ENCODE measurements around the gene KMT5B.

Gene KMT5B

DNA sequence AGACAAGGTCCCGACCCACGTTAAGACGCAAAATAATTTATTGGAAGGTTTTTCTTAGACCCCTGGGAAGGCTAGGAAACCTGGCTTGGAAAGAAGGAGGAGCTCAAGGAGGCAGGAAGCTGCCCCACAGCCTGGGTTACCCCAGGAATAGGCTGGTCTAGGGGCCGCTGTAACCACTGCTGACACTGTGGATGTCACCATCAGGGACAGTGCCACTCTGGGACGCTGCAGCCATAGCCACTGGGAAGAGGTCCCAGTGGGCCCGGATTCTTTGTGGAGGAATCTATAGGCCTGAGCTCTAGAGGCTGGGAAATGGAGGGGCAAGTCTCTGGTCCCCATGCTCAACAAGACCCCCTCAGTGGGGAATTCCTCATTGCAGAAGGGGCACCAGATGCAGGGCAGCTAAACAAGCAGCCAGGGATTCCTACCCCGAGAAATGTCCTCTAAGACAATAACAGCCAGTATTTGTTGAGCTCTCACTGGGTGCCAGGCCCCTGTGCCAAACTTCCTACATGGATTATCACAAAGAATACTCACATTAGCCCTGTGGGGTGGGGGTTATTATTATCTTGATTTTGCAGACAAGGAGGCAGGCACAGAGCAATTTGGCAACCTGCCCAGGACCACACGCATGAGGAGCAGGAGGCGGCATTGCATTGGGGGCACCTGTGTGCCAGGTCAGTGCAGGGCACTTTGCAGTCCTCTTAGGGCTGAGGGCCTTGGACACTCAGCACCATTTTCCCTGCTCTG lies 72.4 kb downstream of the KMT5B start:
- Histone ChIP-seq H3K4me3 (ENCODE audit: low read length in 2 of 2) (no peak overlapping the region), H3K36me3 (ENCODE audit: control insufficient read depth in 2 of 2, insufficient read depth in 2 of 2, low read length in 2 of 2) (no peaks in the 10 kb centered on the region), H3K9ac (ENCODE audit: low read depth in 1 of 2, low read length in 2 of 2) (no peak overlapping the region), H3K27me3 (ENCODE audit: control insufficient read depth in 2 of 2, insufficient read depth in 2 of 2, low read length in 2 of 2) (no peaks in the 10 kb centered on the region), H3K9me3 (ENCODE audit: control insufficient read depth in 2 of 2, low read length in 2 of 2) (no peaks in the 10 kb centered on the region), H3K4me1 (ENCODE audit: control insufficient read depth in 2 of 2, insufficient read depth in 2 of 2, low read length in 2 of 2) (peaks cover 4 to 13% of the 10 kb centered on the region in 2 donors), H3K27ac (ENCODE audit: low read depth in 2 of 2, low read length in 2 of 2) (no peak overlapping the region)

DNA sequence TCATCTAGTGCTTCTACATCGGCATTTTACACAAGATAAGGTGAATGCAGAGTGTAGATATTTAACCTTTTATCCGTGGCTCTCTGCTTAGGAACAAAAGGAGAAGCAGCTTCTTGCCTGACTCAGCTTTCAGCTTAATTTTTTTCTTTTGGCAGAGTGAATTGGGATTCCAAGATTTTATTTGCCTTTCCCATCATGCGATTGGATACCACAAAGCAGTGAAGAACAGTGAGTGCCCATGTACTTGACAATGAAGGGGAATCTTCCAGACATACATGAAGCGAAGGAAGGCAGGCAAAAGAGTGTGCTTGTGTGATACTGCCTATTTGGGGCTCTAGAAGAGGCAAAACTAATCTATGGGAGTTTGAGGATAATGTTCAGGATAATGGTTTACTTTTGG lies 74.9 kb downstream of the KMT5B start:
- Histone ChIP-seq H3K36me3 (ENCODE audit: control insufficient read depth in 2 of 2, insufficient read depth in 2 of 2, low read length in 2 of 2) (no peaks in the 10 kb centered on the region), H3K9me3 (ENCODE audit: control insufficient read depth in 2 of 2, low read length in 2 of 2) (no peaks in the 10 kb centered on the region), H3K9ac (ENCODE audit: low read depth in 1 of 2, low read length in 2 of 2) (no peak overlapping the region), H3K27ac (ENCODE audit: low read depth in 2 of 2, low read length in 2 of 2) (no peak overlapping the region), H3K4me1 (ENCODE audit: control insufficient read depth in 2 of 2, insufficient read depth in 2 of 2, low read length in 2 of 2) (peaks cover 0 to 6% of the 10 kb centered on the region in 2 donors), H3K27me3 (ENCODE audit: control insufficient read depth in 2 of 2, insufficient read depth in 2 of 2, low read length in 2 of 2) (no peaks in the 10 kb centered on the region), H3K4me3 (ENCODE audit: low read length in 2 of 2) (peak overlapping the region in 1 of 2 donors; percentile 57)

GRCh38 chr11:68137833-68138232 lies 75.3 kb downstream of the KMT5B start:
- no peaks in the 10 kb centered on the region for H3K36me3 ChIP-seq (ENCODE audit: control insufficient read depth in 2 of 2, insufficient read depth in 2 of 2, low read length in 2 of 2)
- no peak overlapping the region for H3K27ac ChIP-seq (ENCODE audit: low read depth in 2 of 2, low read length in 2 of 2)
- H3K9me3 ChIP-seq (ENCODE audit: control insufficient read depth in 2 of 2, low read length in 2 of 2), result no peaks in the 10 kb centered on the region
- no peaks in the 10 kb centered on the region for H3K27me3 ChIP-seq (ENCODE audit: control insufficient read depth in 2 of 2, insufficient read depth in 2 of 2, low read length in 2 of 2)
- H3K9ac ChIP-seq (ENCODE audit: low read depth in 1 of 2, low read length in 2 of 2), result no peak overlapping the region
- peak overlapping the region; percentile 15 to 57 for H3K4me3 ChIP-seq (ENCODE audit: low read length in 2 of 2)
- peaks cover 0 to 6% of the 10 kb centered on the region in 2 donors for H3K4me1 ChIP-seq (ENCODE audit: control insufficient read depth in 2 of 2, insufficient read depth in 2 of 2, low read length in 2 of 2)

DNA sequence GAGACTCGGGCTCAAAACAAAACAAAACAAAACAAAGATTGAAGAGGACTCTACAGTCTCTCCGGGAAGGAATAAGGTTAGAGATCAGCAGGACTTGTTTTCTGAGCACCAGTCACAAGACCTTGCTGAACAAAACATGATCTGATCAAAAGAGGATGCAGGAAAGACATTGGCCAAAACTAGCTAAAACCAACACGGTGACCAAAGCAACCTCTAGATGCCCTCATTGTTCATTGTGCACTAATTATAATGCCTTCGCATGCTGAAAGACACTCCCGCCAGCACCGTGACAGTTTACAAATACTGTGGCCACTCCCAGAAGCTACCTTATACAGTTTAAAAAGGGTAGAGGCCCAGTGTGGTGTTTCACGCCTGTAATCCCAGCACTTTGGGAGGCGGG lies 76.2 kb downstream of the KMT5B start:
- Histone ChIP-seq H3K27ac (ENCODE audit: low read depth in 2 of 2, low read length in 2 of 2) (no peak overlapping the region), H3K27me3 (ENCODE audit: control insufficient read depth in 2 of 2, insufficient read depth in 2 of 2, low read length in 2 of 2) (no peaks in the 10 kb centered on the region), H3K9me3 (ENCODE audit: control insufficient read depth in 2 of 2, low read length in 2 of 2) (no peaks in the 10 kb centered on the region), H3K4me3 (ENCODE audit: low read length in 2 of 2) (no peak overlapping the region), H3K4me1 (ENCODE audit: control insufficient read depth in 2 of 2, insufficient read depth in 2 of 2, low read length in 2 of 2) (peaks cover 0 to 6% of the 10 kb centered on the region in 2 donors), H3K9ac (ENCODE audit: low read depth in 1 of 2, low read length in 2 of 2) (no peak overlapping the region), H3K36me3 (ENCODE audit: control insufficient read depth in 2 of 2, insufficient read depth in 2 of 2, low read length in 2 of 2) (no peaks in the 10 kb centered on the region)

- Histone ChIP-seq H3K27ac (ENCODE audit: low read depth in 2 of 2, low read length in 2 of 2) (no peak overlapping the region), H3K4me1 (ENCODE audit: control insufficient read depth in 2 of 2, insufficient read depth in 2 of 2, low read length in 2 of 2) (peaks cover 0 to 6% of the 10 kb centered on the region in 2 donors), H3K9me3 (ENCODE audit: control insufficient read depth in 2 of 2, low read length in 2 of 2) (no peaks in the 10 kb centered on the region), H3K27me3 (ENCODE audit: control insufficient read depth in 2 of 2, insufficient read depth in 2 of 2, low read length in 2 of 2) (no peaks in the 10 kb centered on the region), H3K9ac (ENCODE audit: low read depth in 1 of 2, low read length in 2 of 2) (no peak overlapping the region), H3K36me3 (ENCODE audit: control insufficient read depth in 2 of 2, insufficient read depth in 2 of 2, low read length in 2 of 2) (no peaks in the 10 kb centered on the region), H3K4me3 (ENCODE audit: low read length in 2 of 2) (no peak overlapping the region)
Measured at GRCh38 chr11:68135161-68135560, 77.9 kb downstream of the KMT5B start.

DNA sequence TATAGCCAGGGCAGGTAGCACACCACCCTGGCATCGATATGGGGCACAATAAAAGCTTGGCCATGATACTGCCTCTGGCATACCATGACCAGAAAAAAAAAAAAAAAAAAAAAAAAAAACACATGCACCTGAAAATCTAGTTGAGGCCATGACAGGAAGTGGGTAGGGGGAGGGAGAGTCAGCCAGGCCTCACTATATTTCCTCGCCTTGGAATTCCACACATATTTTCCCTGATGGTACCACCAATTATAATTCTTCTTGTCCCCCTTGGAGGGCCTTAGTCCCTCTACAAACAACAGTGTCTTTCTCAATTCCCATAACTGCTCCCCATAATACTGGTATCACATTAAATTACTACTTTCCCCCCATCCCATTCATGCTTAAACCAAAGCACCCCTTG lies 79.3 kb downstream of the KMT5B start:
- H3K27me3 ChIP-seq (ENCODE audit: control insufficient read depth in 2 of 2, insufficient read depth in 2 of 2, low read length in 2 of 2), result no peaks in the 10 kb centered on the region
- peaks cover 4 to 13% of the 10 kb centered on the region in 2 donors for H3K4me1 ChIP-seq (ENCODE audit: control insufficient read depth in 2 of 2, insufficient read depth in 2 of 2, low read length in 2 of 2)
- H3K36me3 ChIP-seq (ENCODE audit: control insufficient read depth in 2 of 2, insufficient read depth in 2 of 2, low read length in 2 of 2), result no peaks in the 10 kb centered on the region
- H3K9me3 ChIP-seq (ENCODE audit: control insufficient read depth in 2 of 2, low read length in 2 of 2), result no peaks in the 10 kb centered on the region
- H3K9ac ChIP-seq (ENCODE audit: low read depth in 1 of 2, low read length in 2 of 2), result no peak overlapping the region
- no peak overlapping the region for H3K4me3 ChIP-seq (ENCODE audit: low read length in 2 of 2)
- no peak overlapping the region for H3K27ac ChIP-seq (ENCODE audit: low read depth in 2 of 2, low read length in 2 of 2)

GRCh38 chr11:68130121-68130520 lies 83.0 kb downstream of the KMT5B start:
- no peaks in the 10 kb centered on the region for H3K9me3 ChIP-seq (ENCODE audit: control insufficient read depth in 2 of 2, low read length in 2 of 2)
- H3K4me3 ChIP-seq (ENCODE audit: low read length in 2 of 2), result no peak overlapping the region
- H3K36me3 ChIP-seq (ENCODE audit: control insufficient read depth in 2 of 2, insufficient read depth in 2 of 2, low read length in 2 of 2), result no peaks in the 10 kb centered on the region
- H3K27me3 ChIP-seq (ENCODE audit: control insufficient read depth in 2 of 2, insufficient read depth in 2 of 2, low read length in 2 of 2), result no peaks in the 10 kb centered on the region
- no peak overlapping the region for H3K27ac ChIP-seq (ENCODE audit: low read depth in 2 of 2, low read length in 2 of 2)
- no peak overlapping the region for H3K9ac ChIP-seq (ENCODE audit: low read depth in 1 of 2, low read length in 2 of 2)
- H3K4me1 ChIP-seq (ENCODE audit: control insufficient read depth in 2 of 2, insufficient read depth in 2 of 2, low read length in 2 of 2), result peaks cover 10% of the 10 kb centered on the region in 2 donors

DNA sequence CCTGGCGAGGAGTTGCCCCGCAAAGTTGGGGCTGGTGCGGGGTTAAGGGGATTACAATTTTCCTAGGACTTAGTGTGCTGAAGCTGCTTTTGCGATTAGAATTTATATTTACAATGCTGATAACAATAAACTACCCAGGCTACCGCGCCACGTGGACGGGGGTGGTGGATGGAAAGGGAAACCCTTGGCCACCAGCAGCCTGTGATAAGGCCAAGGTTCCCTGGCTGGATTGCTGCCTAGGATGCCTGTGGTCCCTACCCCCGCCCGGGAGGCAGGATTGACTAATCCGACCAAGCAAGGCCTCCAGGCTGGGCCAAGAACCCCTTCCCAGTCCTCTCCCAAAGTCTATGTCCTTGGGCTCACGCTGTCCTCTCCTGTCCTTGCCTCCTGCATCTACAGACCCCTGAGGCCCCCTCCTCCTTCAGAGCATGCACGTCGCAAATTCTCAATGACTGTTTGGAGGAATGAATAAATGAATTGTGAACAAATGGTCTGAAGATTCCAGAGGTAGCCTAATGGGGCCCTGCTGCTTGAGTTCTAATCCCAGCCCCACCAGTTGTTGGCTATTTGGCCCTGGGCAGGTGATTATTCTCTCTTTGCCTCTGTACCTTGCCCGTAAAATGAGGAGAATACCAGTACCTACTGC lies 84.3 kb downstream of the KMT5B start:
- Histone ChIP-seq H3K4me1 (ENCODE audit: control insufficient read depth in 2 of 2, insufficient read depth in 2 of 2, low read length in 2 of 2) (peaks cover 13 to 19% of the 10 kb centered on the region in 2 donors), H3K4me3 (ENCODE audit: low read length in 2 of 2) (peak overlapping the region; percentile 33 to 65), H3K9ac (ENCODE audit: low read depth in 1 of 2, low read length in 2 of 2) (peak overlapping the region; percentile 28 to 49), H3K9me3 (ENCODE audit: control insufficient read depth in 2 of 2, low read length in 2 of 2) (no peaks in the 10 kb centered on the region), H3K27me3 (ENCODE audit: control insufficient read depth in 2 of 2, insufficient read depth in 2 of 2, low read length in 2 of 2) (no peaks in the 10 kb centered on the region), H3K27ac (ENCODE audit: low read depth in 2 of 2, low read length in 2 of 2) (no peak overlapping the region), H3K36me3 (ENCODE audit: control insufficient read depth in 2 of 2, insufficient read depth in 2 of 2, low read length in 2 of 2) (no peaks in the 10 kb centered on the region)

- peak overlapping the region; percentile 33 to 65 for H3K4me3 ChIP-seq (ENCODE audit: low read length in 2 of 2)
- no peaks in the 10 kb centered on the region for H3K36me3 ChIP-seq (ENCODE audit: control insufficient read depth in 2 of 2, insufficient read depth in 2 of 2, low read length in 2 of 2)
- H3K9ac ChIP-seq (ENCODE audit: low read depth in 1 of 2, low read length in 2 of 2), result peak overlapping the region in 1 of 2 donors; percentile 49
- H3K27ac ChIP-seq (ENCODE audit: low read depth in 2 of 2, low read length in 2 of 2), result peak overlapping the region in 1 of 2 donors; percentile 16
- H3K9me3 ChIP-seq (ENCODE audit: control insufficient read depth in 2 of 2, low read length in 2 of 2), result no peaks in the 10 kb centered on the region
- peaks cover 14 to 24% of the 10 kb centered on the region in 2 donors for H3K4me1 ChIP-seq (ENCODE audit: control insufficient read depth in 2 of 2, insufficient read depth in 2 of 2, low read length in 2 of 2)
- H3K27me3 ChIP-seq (ENCODE audit: control insufficient read depth in 2 of 2, insufficient read depth in 2 of 2, low read length in 2 of 2), result no peaks in the 10 kb centered on the region
Measured at GRCh38 chr11:68127714-68128681, 85.1 kb downstream of the KMT5B start.
